HepG2 (cell line): ENCODE data around the gene RHBG. TPM values are rescaled to one million over a fixed set of nuclear protein-coding genes. Genes with fewer than 3 reads are reported as not detected.
A peak's percentile ranks its signal among the peaks of the same experiment; 100 is the strongest.

Experiments
- CC2D1A ChIP-seq: sonication (generic); formaldehyde crosslinking; IDR thresholded peaks from 2 replicates; pipeline ENCODE4 v1.8.1; 2023; ENCODE audit warnings: mild to moderate bottlenecking, missing genetic modification reagents
- FOXA3 ChIP-seq: IDR thresholded peaks from 2 replicates; pipeline ENCODE4 v1.6.1; 2016; ENCODE audit warnings: missing genetic modification reagents, missing compliant biosample characterization
- GABPA ChIP-seq, 2 experiments: IDR thresholded peaks; 2 replicates each; pipeline ENCODE4 v1.6.1; 2011 to 2016; ENCODE audit warnings: low read depth in 2 of 2, low read length in 1 of 2, missing biosample characterization in 1 of 2, missing genetic modification characterization in 1 of 2
- HOXA3 ChIP-seq: sonication (generic); formaldehyde crosslinking; IDR thresholded peaks from 2 replicates; pipeline ENCODE4 v1.5.0; 2020; ENCODE audit warnings: missing genetic modification reagents
- ZC3H13 ChIP-seq: sonication (generic); formaldehyde crosslinking; IDR thresholded peaks from 2 replicates; pipeline ENCODE4 v1.8.1; 2023; ENCODE audit warnings: mild to moderate bottlenecking, missing genetic modification reagents, moderate library complexity
- ZNF563 ChIP-seq: sonication (generic); formaldehyde crosslinking; IDR thresholded peaks from 2 replicates; pipeline ENCODE4 v1.8.0; 2022; ENCODE audit warnings: mild to moderate bottlenecking, moderate library complexity, missing genetic modification reagents
- polyA plus RNA-seq, 8 experiments: library from polyadenylated mRNA; depleted of rRNA in 3 of 8; stranded (reverse) in 7 of 8; unstranded in 1 of 8; fragments of >200 nt; fragmentation: Illumina TruSeq in 4 of 8; extraction: Trizol in 4 of 8; gene quantifications; 2 replicates each; pipeline versions ENCODE4 v1.2.1 to v1.2.3, GENCODE V29; 2011 to 2016; ENCODE audit warnings: low read depth in 4 of 8, missing spikeins in 1 of 8, mixed read lengths in 1 of 8; ENCODE audit not compliant: insufficient read depth in 1 of 8
- total RNA-seq, 5 experiments: library from RNA; depleted of rRNA; stranded (reverse); fragments of >200 nt; fragmentation: Illumina TruSeq; extraction: Trizol; gene quantifications; 2 replicates each; pipeline ENCODE4 v1.2.3, GENCODE V29; 2016; ENCODE audit warnings: low read depth in 1 of 5
- TF ChIP-seq, protein P1 (sequence below): sonication (generic); formaldehyde crosslinking; IDR thresholded peaks from 2 replicates; pipeline ENCODE4 v1.5.0; 2020; ENCODE audit warnings: mild to moderate bottlenecking, missing genetic modification reagents, borderline replicate concordance
- TF ChIP-seq, protein P2 (sequence below): sonication (generic); formaldehyde crosslinking; conservative IDR thresholded peaks from 2 replicates; pipeline ENCODE4 v1.4.0; 2020; ENCODE audit warnings: missing genetic modification reagents
- TF ChIP-seq, protein P3 (sequence below): IDR thresholded peaks from 2 replicates; pipeline ENCODE4 v1.6.1; 2016; ENCODE audit warnings: low read depth, missing genetic modification reagents, missing compliant biosample characterization

RHBG gene
- total and polyA plus RNA-seq, 2 of the 13 experiments (the other 11 are each of a cell fraction or from before 2014, with no cell fraction given) = 61.8 to 73.5 TPM

- TF ChIP-seq, protein P1, sequence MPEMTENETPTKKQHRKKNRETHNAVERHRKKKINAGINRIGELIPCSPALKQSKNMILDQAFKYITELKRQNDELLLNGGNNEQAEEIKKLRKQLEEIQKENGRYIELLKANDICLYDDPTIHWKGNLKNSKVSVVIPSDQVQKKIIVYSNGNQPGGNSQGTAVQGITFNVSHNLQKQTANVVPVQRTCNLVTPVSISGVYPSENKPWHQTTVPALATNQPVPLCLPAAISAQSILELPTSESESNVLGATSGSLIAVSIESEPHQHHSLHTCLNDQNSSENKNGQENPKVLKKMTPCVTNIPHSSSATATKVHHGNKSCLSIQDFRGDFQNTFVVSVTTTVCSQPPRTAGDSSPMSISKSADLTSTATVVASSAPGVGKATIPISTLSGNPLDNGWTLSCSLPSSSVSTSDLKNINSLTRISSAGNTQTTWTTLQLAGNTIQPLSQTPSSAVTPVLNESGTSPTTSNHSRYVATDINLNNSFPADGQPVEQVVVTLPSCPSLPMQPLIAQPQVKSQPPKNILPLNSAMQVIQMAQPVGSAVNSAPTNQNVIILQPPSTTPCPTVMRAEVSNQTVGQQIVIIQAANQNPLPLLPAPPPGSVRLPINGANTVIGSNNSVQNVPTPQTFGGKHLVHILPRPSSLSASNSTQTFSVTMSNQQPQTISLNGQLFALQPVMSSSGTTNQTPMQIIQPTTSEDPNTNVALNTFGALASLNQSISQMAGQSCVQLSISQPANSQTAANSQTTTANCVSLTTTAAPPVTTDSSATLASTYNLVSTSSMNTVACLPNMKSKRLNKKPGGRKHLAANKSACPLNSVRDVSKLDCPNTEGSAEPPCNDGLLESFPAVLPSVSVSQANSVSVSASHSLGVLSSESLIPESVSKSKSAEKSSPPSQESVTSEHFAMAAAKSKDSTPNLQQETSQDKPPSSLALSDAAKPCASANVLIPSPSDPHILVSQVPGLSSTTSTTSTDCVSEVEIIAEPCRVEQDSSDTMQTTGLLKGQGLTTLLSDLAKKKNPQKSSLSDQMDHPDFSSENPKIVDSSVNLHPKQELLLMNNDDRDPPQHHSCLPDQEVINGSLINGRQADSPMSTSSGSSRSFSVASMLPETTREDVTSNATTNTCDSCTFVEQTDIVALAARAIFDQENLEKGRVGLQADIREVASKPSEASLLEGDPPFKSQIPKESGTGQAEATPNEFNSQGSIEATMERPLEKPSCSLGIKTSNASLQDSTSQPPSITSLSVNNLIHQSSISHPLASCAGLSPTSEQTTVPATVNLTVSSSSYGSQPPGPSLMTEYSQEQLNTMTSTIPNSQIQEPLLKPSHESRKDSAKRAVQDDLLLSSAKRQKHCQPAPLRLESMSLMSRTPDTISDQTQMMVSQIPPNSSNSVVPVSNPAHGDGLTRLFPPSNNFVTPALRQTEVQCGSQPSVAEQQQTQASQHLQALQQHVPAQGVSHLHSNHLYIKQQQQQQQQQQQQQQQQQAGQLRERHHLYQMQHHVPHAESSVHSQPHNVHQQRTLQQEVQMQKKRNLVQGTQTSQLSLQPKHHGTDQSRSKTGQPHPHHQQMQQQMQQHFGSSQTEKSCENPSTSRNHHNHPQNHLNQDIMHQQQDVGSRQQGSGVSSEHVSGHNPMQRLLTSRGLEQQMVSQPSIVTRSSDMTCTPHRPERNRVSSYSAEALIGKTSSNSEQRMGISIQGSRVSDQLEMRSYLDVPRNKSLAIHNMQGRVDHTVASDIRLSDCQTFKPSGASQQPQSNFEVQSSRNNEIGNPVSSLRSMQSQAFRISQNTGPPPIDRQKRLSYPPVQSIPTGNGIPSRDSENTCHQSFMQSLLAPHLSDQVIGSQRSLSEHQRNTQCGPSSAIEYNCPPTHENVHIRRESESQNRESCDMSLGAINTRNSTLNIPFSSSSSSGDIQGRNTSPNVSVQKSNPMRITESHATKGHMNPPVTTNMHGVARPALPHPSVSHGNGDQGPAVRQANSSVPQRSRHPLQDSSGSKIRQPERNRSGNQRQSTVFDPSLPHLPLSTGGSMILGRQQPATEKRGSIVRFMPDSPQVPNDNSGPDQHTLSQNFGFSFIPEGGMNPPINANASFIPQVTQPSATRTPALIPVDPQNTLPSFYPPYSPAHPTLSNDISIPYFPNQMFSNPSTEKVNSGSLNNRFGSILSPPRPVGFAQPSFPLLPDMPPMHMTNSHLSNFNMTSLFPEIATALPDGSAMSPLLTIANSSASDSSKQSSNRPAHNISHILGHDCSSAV (CRISPR knock-in tag) = no peak
- TF ChIP-seq FOXA3 (CRISPR knock-in tag) (0 out of 2 replicates have a peak, but pooled peaks have one; percentile 24), ZNF563 (CRISPR knock-in tag) (peak; percentile 50; the same call in 1 of the 2 replicates), ZC3H13 (CRISPR knock-in tag) (peak; percentile 65; the same call in 1 of the 2 replicates), CC2D1A (CRISPR knock-in tag) (no peak), HOXA3 (peak; percentile 81; the same call in 1 of the 2 replicates), GABPA (IDR thresholded peaks at IDR 0.05; ENCODE audit: low read depth, low read length) (no peak), GABPA (CRISPR knock-in tag; IDR thresholded peaks at IDR 0.05; ENCODE audit: low read depth) (no peak)
- TF ChIP-seq, protein P2, sequence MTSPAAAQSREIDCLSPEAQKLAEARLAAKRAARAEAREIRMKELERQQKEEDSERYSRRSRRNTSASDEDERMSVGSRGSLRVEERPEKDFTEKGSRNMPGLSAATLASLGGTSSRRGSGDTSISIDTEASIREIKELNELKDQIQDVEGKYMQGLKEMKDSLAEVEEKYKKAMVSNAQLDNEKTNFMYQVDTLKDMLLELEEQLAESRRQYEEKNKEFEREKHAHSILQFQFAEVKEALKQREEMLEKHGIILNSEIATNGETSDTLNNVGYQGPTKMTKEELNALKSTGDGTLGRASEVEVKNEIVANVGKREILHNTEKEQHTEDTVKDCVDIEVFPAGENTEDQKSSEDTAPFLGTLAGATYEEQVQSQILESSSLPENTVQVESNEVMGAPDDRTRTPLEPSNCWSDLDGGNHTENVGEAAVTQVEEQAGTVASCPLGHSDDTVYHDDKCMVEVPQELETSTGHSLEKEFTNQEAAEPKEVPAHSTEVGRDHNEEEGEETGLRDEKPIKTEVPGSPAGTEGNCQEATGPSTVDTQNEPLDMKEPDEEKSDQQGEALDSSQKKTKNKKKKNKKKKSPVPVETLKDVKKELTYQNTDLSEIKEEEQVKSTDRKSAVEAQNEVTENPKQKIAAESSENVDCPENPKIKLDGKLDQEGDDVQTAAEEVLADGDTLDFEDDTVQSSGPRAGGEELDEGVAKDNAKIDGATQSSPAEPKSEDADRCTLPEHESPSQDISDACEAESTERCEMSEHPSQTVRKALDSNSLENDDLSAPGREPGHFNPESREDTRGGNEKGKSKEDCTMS = no peak
- TF ChIP-seq, protein P3, sequence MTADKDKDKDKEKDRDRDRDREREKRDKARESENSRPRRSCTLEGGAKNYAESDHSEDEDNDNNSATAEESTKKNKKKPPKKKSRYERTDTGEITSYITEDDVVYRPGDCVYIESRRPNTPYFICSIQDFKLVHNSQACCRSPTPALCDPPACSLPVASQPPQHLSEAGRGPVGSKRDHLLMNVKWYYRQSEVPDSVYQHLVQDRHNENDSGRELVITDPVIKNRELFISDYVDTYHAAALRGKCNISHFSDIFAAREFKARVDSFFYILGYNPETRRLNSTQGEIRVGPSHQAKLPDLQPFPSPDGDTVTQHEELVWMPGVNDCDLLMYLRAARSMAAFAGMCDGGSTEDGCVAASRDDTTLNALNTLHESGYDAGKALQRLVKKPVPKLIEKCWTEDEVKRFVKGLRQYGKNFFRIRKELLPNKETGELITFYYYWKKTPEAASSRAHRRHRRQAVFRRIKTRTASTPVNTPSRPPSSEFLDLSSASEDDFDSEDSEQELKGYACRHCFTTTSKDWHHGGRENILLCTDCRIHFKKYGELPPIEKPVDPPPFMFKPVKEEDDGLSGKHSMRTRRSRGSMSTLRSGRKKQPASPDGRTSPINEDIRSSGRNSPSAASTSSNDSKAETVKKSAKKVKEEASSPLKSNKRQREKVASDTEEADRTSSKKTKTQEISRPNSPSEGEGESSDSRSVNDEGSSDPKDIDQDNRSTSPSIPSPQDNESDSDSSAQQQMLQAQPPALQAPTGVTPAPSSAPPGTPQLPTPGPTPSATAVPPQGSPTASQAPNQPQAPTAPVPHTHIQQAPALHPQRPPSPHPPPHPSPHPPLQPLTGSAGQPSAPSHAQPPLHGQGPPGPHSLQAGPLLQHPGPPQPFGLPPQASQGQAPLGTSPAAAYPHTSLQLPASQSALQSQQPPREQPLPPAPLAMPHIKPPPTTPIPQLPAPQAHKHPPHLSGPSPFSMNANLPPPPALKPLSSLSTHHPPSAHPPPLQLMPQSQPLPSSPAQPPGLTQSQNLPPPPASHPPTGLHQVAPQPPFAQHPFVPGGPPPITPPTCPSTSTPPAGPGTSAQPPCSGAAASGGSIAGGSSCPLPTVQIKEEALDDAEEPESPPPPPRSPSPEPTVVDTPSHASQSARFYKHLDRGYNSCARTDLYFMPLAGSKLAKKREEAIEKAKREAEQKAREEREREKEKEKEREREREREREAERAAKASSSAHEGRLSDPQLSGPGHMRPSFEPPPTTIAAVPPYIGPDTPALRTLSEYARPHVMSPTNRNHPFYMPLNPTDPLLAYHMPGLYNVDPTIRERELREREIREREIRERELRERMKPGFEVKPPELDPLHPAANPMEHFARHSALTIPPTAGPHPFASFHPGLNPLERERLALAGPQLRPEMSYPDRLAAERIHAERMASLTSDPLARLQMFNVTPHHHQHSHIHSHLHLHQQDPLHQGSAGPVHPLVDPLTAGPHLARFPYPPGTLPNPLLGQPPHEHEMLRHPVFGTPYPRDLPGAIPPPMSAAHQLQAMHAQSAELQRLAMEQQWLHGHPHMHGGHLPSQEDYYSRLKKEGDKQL (CRISPR knock-in tag) = 0 out of 2 replicates have a peak, but pooled peaks have one; percentile 8
These were observed at the start of gene RHBG (continued) for GRCh38 chr1:156368889-156369684.
